A204.1 (cell line): Measurements from ENCODE around the gene RPS6KA4.

Source experiments
- FAIRE-seq: peaks from 2 replicates; lab custom pipeline; 2012; peaks lifted over from hg19 to GRCh38; lab: Jason Lieb, UNC

RPS6KA4 gene

GRCh38 chr11:64327375-64327774 lies 31.6 kb upstream of the RPS6KA4 start:
- no peak for FAIRE-seq

GRCh38 chr11:64327993-64328392 lies 31.0 kb upstream of the RPS6KA4 start:
- FAIRE-seq, result no peak

- FAIRE-seq, result no peak
Observed at GRCh38 chr11:64330888-64331287, 28.1 kb upstream of the RPS6KA4 start.

GRCh38 chr11:64331569-64332371 lies 27.2 kb upstream of the RPS6KA4 start:
- no peak for FAIRE-seq

- FAIRE-seq, result no peak
Observed at GRCh38 chr11:64333556-64333955, 25.4 kb upstream of the RPS6KA4 start.

GRCh38 chr11:64334764-64335735 lies 23.9 kb upstream of the RPS6KA4 start:
- FAIRE-seq, result no peak

GRCh38 chr11:64337538-64338249 lies 21.3 kb upstream of the RPS6KA4 start:
- FAIRE-seq, result no peak

GRCh38 chr11:64338716-64339115 lies 20.2 kb upstream of the RPS6KA4 start:
- no peak for FAIRE-seq

- no peak for FAIRE-seq
Observed at GRCh38 chr11:64339286-64339685, 19.7 kb upstream of the RPS6KA4 start.

GRCh38 chr11:64339754-64340408 lies 19.1 kb upstream of the RPS6KA4 start, which contains the start of gene CCDC88B:
TSS of gene CCDC88B (plus strand) at chr11:64340204. CDS start at chr11:64340267, 63 bp downstream.
- no peak for FAIRE-seq

GRCh38 chr11:64340671-64341335 lies 18.2 kb upstream of the RPS6KA4 start:
- no peak for FAIRE-seq

- FAIRE-seq, result no peak
Observed at GRCh38 chr11:64341429-64341828, 17.5 kb upstream of the RPS6KA4 start.

GRCh38 chr11:64341851-64342791 lies 16.8 kb upstream of the RPS6KA4 start:
- no peak for FAIRE-seq

- FAIRE-seq, result no peak
Observed at GRCh38 chr11:64342869-64343745, 15.9 kb upstream of the RPS6KA4 start.

- no peak for FAIRE-seq
Observed at GRCh38 chr11:64343767-64344559, 15.0 kb upstream of the RPS6KA4 start.

- no peak for FAIRE-seq
Observed at GRCh38 chr11:64344787-64345186, 14.2 kb upstream of the RPS6KA4 start.

GRCh38 chr11:64347193-64347867 lies 11.6 kb upstream of the RPS6KA4 start:
- no peak for FAIRE-seq
